GM04504 (cell line): ENCODE results near the gene CCDC201.
"Not testable (repeated sequence)": the region's sequence is repeated elsewhere in the genome, so short reads cannot be mapped to it uniquely, and the experiment has no call there.

Experiments
- DNase-seq: peaks from one replicate; pipeline ENCODE4 v3.0.0-alpha.2; 2012; ENCODE audit warnings: low read depth

The CCDC201 gene

DNA sequence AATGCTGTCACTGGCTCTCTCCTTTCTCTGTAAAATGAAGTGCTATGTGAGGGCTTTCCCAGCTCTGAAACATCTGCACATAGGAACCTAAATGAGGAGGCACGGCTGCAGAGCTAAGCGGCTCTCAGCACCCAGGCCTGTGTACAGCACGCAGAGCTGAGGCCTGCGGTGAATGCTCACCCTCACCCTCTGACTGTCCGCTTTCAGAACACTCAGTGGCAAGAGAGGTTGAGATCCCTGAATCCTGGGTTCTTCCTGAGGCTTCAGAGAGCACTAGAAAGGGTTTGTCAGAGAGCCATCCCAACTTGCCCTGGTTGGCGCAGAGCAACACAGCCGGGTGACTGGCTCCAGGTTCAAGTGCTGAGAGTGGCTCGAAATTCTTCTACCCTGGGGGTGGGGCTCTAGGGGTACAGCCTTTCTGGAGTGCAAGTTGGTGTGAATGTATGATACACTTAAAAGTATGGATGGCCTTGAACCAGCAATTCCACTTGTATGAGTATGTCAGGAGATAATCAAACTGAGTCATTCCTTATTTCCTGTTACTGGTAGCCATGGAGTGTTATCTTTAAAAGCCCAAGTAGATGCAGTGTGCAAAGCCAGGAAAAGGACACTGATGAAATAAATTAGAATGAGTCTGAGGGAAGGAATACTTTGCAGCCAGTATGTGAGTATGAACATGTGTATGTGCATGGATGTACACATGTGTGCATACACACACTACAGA is 1.7 kb upstream of the CCDC201 start:
- DNase-seq, result peak; percentile 45

DNA sequence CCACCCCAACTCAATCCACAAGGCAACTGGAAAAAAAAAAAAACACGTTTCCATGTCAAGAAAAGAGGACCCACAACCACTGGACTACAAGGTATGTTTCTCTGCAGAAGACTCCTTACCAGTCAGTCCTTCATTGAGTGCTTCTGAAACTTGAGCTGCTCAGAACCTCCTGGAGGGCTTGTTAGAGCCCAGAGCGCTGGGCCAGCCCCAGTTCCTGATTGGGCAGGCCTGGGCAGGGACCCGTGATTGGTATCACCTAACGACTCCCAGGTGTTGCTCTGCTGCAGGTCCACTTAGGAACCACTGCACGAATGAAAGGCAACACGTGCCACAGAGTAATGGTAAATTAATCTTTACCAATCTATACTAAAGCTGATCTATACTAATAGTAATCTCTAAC is 473 bp upstream of the CCDC201 start:
- DNase-seq, result no peak

DNA sequence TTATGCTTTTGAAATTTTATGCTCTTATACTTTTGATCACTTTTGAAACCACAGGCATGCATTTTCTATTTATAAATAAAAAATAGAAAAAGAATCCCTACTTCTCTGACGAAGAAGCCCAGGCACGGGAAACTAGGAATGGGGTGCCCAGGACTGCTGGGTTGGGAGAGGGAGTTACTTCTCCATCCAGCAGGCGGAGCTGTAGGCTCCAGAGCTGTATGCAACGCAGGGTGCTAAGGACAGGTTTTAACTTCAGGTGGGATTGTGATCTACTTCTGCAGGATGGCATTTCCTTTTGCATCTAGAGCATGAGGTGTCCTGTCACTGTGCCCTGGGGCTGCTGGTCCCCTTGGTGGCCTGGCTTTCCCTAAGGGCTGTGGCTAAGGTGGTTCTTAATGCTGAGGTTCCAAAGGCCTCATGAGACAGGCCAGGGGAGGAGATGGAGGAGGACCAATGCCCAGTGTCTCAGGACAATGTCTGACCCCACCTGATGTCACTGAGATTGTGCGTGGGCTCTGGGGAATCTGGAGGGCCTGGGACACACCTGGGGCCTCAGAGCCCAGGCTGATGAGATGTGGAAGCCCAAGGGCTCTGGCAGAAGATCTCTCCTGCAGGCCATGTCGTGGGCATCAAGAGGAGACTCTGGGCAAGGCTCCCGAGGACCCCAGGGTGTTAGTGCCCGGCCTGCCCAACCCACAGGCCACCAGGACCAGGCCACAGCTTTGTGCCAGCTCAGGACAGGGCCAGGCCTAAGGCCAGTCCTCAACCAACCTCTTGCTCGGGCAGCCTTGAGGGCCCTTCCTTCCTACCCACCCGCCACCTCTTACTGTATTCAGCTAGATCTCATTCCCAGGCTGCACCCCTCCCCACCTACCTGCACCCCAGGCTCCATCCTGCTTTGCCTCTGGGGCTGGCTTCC is 507 bp downstream of the CCDC201 start:
- DNase-seq, result no peak

DNA sequence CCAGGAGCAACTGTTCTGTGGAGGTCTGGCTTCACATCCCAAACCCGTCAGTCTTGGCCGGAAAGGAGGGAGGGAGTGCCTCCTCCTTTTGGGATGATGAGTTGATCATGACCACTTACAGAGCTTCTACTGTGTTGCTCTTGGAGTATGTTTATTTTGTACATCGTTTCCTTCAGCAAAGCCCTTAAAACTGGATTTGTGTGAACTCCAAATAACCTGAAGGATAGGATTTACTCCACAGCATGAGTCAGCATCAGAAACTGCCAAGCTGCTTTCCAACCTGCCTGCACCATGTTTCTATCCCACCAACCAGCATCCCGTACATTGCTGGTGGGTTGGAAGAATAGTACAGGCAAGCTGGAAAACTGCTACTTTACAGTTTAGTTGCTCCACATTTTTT is 3.5 kb downstream of the CCDC201 start:
- DNase-seq, result no peak

DNA sequence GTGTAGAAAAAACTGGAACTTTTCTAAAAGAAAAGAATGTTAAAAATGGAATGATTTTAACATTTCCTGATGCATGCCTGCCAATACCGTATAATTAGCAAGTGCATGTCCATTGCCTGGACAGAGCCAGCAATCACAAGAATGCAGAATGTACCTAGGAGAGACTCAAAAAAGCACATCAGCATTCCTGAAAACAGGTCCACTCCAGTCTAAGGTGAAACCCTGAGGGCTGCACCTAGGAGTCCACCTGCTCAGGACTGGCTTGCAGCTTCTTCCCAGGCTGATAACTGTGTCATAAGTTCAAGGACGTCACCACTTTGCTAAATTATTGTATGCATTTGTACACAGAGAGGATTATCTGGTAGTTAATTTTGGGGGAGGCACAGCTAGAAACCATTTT is 5.4 kb downstream of the CCDC201 start:
- no peak for DNase-seq

DNA sequence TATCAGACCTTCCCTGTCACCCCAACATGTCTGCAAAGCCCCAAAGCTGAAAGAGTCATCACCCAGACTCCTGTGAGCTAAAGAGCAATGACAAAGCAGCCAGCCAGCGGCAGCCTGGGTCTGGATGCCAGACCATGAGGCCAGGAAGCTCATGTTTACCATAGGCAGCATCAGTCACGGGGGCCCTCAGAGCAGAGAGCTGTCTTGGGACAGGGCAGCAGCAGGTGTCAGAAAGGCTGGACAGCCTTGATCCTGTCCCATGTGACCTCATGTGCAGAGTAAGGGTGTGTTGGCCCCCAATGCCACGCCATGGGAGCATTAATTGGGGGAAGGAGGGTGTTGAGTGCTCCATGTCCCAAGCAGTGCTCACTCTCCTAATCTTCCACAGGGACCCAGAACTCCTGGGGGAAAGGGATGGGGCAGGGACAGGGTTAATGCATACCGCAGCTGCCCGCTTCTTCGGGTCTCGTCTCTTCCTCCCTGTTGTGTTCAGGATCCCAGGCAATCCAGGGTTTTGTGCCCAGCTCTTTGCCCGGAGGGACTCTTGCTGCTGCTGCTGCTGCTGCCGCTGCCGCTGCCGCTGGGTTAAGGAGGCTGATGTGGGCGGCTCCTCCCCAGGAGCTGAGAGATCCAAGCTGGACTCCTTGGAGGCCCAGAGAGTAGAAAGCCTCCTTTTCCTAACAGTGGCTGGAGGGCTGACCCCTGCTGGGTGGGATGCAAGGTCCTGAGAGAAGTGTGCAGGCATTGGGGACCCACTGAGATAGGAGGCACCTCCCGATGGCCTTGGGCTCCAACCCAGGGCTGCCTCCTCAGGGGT is 7.1 kb downstream of the CCDC201 start:
- DNase-seq, result no peak

DNA sequence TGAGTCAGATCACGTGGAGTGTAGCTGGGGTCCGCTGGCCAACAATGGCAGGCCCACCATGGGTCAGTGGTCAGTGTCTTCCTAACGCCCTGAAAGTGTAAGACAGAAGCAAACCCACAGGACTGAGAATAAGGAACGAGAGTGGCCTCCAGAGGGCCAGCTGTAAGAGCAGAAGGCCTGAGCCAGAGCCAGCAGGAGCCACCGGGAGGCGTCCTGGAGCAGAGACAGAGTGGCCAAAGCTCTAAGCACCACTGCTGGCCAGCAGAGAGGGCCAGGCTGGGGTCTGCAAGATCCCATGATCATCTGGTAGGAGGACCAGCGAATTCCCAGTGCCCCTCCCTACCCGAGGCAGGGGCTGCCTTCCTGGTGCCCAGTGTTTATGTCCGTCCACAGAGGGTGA is 9.2 kb downstream of the CCDC201 start:
- no peak for DNase-seq

DNA sequence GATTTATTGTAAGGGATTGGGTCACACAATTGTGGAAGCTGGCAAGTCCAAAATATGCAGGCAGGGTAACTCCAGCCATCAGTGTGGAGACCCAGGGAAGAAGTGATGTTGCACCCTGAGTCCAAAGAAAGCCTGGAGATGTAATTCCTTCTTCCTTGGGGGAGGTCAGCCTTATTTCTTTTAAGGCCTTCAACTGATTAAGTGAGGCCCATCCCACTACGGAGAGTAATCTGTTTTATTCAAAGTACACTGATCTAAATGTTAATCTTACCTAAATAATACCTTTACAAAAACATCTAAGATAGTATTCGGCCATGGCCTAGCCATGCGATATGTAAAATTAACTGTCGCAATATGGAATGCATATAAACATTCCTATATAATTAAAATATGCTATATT is 16.0 kb downstream of the CCDC201 start:
- DNase-seq, result not testable (repeated sequence)

DNA sequence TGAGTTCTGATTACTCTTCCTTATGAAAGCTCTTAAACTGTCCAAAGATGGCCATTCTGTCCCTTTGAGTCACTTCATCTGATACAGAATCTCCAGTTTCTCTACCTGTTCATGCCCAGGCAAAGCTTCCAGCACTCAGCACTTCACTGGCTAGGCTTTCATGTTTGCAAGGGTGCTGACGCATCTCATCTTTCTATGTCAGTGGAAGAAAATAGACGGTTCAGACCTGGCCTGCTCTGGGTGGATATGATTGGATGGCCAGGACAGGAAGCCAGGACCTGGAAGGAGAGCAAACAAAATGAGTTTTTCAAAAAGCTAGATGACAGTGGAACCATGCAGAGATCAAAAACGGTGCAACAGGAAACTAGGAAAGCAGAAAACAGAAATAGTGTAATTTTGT is 17.2 kb downstream of the CCDC201 start:
- not testable (repeated sequence) for DNase-seq

DNA sequence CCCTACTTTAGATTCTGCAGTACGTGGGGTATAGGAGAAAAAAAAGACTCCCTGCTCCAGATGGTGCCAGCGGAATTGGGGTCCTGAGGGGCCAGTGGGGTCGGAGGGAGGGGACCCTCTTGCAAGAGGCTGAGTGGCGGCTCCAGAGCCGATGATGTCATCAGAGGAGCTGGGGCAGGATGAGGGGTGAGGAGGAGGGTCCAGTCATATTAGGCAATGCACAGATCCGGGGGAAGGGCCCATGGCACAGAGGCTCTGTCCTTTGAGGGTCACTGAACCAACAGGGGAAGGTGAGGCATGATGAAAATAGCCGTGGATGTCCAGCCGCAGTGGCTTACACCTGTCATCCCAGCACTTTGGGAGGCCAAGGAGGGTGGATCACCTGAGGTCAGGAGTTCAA is 19.4 kb downstream of the CCDC201 start:
- not testable (repeated sequence) for DNase-seq

DNA sequence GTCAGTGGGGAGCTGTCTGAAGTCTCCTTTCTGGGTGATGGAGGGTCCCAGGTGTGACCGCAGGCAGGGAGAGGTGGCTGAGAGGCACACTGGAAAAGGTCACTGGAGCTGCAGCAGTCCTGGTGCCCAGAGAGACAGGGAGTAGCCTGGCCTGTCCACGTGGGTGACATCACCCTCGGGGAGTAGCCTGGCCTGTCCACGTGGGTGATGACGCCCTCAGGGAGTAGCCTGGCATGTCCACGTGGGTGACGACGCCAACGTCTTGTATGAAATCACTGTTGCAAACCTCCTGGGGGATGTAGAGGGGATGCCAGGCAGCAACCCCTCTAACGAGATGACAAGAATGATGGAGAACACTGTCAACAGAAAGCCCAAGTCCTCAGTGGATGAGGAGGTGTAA is 19.9 kb downstream of the CCDC201 start:
- DNase-seq, result not testable (repeated sequence)

DNA sequence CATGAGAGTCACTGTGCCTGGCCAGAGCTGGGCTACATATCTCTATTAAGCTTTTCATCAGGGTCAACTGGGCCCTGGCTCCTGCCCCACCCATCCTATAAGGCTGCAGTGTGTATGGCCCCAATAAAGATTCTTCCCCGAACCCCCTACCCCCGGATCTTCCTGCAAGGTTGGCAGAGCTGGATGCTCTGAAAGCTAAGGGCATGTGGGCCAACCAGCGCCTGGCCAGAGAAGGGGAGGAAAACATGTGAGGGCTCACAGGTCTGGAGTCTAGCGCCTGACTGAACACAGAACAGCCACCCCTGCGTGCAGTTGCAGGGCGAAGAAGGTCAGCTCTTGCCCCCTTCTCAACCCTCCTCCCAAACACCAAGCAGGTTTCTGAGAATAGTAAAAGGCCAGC is 24.1 kb downstream of the CCDC201 start:
- not testable (repeated sequence) for DNase-seq

DNA sequence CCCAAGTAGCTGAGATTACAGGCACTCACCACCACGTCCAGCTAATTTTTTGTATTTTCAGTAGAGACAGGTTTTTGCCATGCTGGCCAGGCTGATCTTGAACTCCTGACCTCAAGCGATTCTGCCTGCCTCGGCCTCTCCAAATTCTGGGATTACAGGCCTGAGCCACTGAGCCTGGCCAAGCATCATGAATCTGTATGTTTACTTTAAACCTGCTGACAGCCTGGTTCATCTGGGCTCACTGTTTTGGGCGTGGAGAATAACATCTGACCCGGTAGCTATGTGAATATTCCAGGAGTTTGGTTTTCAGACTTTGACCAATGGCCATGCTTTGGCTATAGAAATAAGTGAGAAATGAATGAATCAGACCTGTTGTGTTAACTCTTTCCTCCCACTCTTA is 26.3 kb downstream of the CCDC201 start:
- DNase-seq, result not testable (repeated sequence)

DNA sequence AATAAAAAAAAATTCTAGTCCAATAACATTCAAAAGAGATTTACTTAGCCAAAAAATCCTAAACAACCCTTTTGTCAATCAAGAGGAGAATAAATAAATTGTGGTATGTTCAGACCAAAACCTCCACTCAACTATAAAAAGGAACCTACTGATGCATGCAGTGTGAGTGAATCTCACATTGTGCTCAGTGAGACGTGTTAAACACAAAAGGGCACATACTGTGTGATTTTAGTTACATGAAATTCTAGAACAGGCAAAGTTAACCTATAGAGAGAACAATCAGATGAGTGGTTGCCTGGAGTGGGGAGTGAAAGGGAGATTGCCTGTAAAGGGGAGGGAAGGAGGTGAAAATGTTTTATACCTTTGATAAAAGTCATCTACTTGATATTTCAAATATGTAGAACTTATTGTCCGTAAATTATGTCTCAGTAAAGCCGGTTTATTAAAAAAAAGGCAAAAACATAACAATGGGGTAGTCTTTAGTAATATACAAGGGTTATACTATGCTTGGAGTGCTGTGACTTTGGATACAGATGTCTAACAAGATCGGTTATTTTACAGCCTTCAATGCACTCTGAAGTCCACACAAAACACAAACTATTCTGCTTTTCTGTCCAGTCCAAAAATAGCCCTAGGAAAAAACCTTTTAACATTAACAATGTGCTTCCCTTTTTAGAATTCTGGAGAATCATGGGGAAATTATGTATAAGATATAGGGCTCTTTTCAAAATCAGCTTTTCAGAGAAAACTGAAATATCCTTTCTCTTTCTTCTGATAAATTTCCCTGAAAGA is 30.8 kb downstream of the CCDC201 start:
- DNase-seq, result not testable (repeated sequence)

DNA sequence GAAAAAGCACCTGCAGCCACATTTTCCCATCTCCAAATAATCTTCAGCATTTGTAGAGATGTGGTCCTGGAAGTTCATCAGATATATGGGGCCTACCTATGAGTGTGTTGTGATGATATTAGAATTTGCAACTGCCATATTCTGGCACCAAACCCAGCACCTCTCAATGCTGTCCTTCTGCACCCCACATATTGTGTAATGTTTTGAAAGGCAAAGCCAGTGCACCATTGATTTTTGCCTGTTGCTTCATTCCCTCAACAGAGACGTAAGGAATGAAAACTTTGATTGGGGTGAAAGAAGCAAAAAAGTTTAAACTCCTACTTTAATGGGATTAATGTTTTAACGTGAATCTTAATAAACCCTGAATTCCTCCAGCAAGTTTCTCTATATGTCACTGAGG is 34.0 kb downstream of the CCDC201 start:
- not testable (repeated sequence) for DNase-seq

DNA sequence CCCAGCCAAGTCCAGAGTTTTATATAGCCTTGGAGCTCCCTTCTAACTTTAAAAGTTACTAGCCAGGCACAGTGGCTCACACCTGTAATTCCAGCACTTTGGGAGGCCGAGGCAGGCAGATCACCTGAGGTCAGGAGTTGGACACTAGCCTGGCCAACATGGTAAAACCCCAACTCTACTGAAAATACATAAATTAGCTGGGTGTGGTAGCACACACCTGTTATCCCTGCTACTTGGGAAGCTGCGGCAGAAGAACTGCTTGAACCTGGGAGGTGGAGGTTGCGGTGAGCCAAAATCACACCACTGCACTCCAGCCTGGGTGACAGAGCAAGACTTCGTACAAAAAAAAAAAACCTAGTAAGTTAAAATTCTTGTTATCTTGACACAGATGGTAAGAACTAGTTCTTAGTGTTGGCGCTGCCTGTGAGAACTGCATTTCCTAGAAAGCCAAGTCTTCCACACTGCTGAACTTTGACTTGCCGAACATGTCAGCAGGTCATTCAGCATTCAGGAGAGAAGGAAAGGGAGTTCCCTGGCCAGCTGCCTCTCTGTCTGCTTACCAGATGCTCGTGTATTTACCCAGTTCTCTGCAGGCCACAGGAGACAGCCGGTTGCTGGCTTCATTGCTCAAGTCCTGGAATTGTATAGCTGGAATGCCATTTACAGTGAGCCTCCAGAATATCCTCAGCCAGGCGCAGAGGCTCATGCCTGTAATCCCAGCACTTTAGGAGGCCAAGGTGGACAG is 40.3 kb downstream of the CCDC201 start:
- peak; percentile 58 for DNase-seq

DNA sequence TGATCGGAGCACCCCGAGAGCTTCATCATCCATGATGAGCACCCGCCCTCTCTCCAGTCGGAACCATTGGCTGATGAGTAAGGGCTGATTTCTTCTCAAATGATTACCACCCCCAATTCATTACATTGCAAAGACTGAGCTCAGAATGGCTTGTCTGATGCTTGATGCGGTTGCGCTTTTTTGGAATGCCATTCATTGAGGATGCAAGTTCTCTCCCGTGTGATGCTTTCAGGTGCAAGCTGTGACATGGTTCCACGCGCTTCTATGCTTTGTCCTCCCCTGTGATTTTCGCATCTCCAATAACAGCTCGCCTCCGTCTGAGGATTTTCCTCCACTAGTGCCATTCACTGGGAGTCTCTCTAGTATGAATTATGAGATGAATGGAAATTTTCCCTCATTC is 43.0 kb downstream of the CCDC201 start:
- not testable (repeated sequence) for DNase-seq

DNA sequence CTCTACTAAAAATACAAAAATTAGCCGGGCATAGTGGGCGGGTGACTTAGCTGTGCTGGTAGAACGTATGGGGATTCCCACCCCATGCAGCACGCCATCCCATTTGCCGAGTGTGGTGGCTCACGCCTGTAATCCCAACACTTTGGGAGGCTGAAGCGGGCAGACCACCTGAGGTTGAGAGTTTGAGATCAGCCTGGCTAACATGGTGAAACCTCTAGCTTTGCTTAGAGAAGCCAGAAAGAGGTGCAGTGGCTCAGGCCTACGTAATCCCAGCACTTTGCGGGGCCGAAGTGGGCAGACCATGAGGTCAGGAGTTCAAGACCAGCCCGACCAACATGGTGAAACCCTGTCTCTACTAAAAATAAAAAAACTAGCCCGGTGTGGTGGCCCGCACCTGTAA is 45.2 kb downstream of the CCDC201 start:
- DNase-seq, result not testable (repeated sequence)

DNA sequence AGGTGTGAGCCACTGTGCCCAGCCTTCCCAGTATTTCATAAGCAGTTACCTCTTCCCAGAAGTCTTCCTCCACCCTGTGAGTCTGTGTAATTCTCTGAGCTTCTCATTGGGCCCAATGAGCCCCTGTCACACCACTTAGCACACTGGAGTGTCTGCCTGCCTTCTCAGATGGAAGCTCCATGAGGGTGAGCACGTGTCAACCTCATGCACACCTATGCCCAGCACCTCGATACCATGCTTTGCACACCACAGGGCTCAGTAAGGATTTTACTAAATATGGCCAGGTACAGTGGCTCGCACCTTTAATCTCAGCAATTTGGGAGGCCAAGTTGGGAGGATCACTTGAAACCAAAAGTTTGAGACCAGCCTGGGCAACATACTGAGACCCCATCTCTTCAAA is 46.3 kb downstream of the CCDC201 start:
- not testable (repeated sequence) for DNase-seq

DNA sequence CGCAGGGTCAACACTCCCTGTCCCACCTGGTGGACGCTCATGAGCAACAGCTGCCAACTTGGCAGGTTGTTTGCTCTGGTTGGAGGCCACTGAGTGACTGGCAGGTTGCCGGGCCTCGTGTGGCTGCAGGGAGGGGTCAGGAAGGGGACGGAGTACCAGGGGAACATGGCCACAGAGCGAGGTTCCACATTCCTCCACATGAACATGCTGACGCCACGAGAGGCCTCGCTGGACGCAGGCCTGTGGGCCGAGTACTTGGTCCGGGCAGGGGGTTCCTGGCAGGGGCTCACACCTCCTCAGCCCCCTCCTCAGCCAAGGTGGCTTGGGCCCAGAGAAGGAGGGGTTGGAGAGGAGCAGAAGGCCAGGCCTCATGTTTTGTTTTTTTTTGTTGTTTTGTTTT is 54.1 kb downstream of the CCDC201 start:
- DNase-seq, result not testable (repeated sequence)

DNA sequence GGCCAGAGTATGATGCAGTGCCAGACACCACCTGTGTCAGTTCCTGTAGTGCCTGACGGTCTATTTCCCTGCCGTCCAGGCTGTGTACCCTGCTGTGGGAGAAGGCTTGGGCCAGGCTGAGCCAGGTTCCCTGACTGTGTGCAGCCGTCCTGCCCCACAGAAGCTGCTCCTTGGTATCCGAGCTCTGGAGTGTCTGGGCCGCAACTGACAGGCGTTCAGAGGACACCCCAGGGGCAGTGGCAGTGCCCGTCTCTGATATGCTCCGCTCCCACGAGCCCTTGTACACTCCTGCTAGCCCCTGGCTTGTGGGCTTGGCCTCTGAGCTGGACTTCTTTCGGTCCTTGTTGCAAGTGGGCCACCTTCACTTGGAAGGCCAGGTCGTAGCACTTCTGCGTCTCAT is 55.0 kb downstream of the CCDC201 start:
- not testable (repeated sequence) for DNase-seq
